ENCODE results near the gene PRRC1.
"Not testable (repeated sequence)": the region's sequence is repeated elsewhere in the genome, so short reads cannot be mapped to it uniquely, and the experiment has no call there.

PRRC1 gene

GRCh38 chr5:127517480-127518318 lies at the start of gene PRRC1:
TSS of gene PRRC1 (plus strand) at chr5:127517640. CDS start at chr5:127523480, 5,840 bp downstream.
- peak; percentile 74 for DNase-seq (ENCODE audit: low spot score)

GRCh38 chr5:127471211-127471610 lies 46.2 kb upstream of the PRRC1 start:
- no peak for DNase-seq (ENCODE audit: low spot score)

- DNase-seq (ENCODE audit: low spot score), result no peak
Observed at GRCh38 chr5:127472700-127473099, 44.7 kb upstream of the PRRC1 start.

- no peak for DNase-seq (ENCODE audit: low spot score)
Observed at GRCh38 chr5:127486471-127486870, 31.0 kb upstream of the PRRC1 start.

GRCh38 chr5:127492854-127493738 lies 24.3 kb upstream of the PRRC1 start:
- peak; percentile 8 for DNase-seq (ENCODE audit: low spot score)

- no peak for DNase-seq (ENCODE audit: low spot score)
Observed at GRCh38 chr5:127498548-127498947, 18.9 kb upstream of the PRRC1 start.

GRCh38 chr5:127505905-127506304 lies 11.5 kb upstream of the PRRC1 start:
- no peak for DNase-seq (ENCODE audit: low spot score)

- no peak for DNase-seq (ENCODE audit: low spot score)
Observed at GRCh38 chr5:127506616-127507015, 10.8 kb upstream of the PRRC1 start.

- DNase-seq (ENCODE audit: low spot score), result no peak
Observed at GRCh38 chr5:127508644-127509373, 8.6 kb upstream of the PRRC1 start.

- DNase-seq (ENCODE audit: low spot score), result no peak
Observed at GRCh38 chr5:127513408-127513970, 4.0 kb upstream of the PRRC1 start.

- no peak for DNase-seq (ENCODE audit: low spot score)
Observed at GRCh38 chr5:127514816-127515215, 2.6 kb upstream of the PRRC1 start.

GRCh38 chr5:127515693-127516440 lies 1.6 kb upstream of the PRRC1 start:
- no peak for DNase-seq (ENCODE audit: low spot score)

GRCh38 chr5:127517110-127517479 lies 345 bp upstream of the PRRC1 start:
- no peak for DNase-seq (ENCODE audit: low spot score)

GRCh38 chr5:127518319-127518621 lies 830 bp downstream of the PRRC1 start:
- DNase-seq (ENCODE audit: low spot score), result peak; percentile 2

GRCh38 chr5:127519527-127519926 lies 2.1 kb downstream of the PRRC1 start:
- no peak for DNase-seq (ENCODE audit: low spot score)

- no peak for DNase-seq (ENCODE audit: low spot score)
Observed at GRCh38 chr5:127521138-127521770, 3.8 kb downstream of the PRRC1 start.

- DNase-seq (ENCODE audit: low spot score), result no peak
Observed at GRCh38 chr5:127525181-127525580, 7.7 kb downstream of the PRRC1 start.

- DNase-seq (ENCODE audit: low spot score), result no peak
Observed at GRCh38 chr5:127529904-127530682, 12.7 kb downstream of the PRRC1 start.

- no peak for DNase-seq (ENCODE audit: low spot score)
Observed at GRCh38 chr5:127536687-127537086, 19.2 kb downstream of the PRRC1 start.

- DNase-seq (ENCODE audit: low spot score), result not testable (repeated sequence)
Observed at GRCh38 chr5:127540553-127540952, 23.1 kb downstream of the PRRC1 start.

All from CD4-positive, alpha-beta T cell treated with Interleukin-6 at 100 ng/mL for 8 hours (primary cell).